ENCODE measurements around the gene FUZ.

The FUZ gene

GRCh38 chr19:49843265-49843664 lies 30.2 kb upstream of the FUZ start:
- Mint-ChIP-seq H3K27ac (no peak overlapping the region), H3K9me3 (no peaks in the 10 kb centered on the region), H3K36me3 (peaks cover 22% of the 10 kb centered on the region), H3K4me1 (peaks cover 5% of the 10 kb centered on the region), H3K4me3 (no peak overlapping the region)
- no peak for DNase-seq (ENCODE audit: low spot score in 2 of 2)
- no peak for ATAC-seq

- H3K4me1 Mint-ChIP-seq = peaks cover 9% of the 10 kb centered on the region
- H3K9me3 Mint-ChIP-seq = no peaks in the 10 kb centered on the region
- peaks cover 42% of the 10 kb centered on the region for H3K36me3 Mint-ChIP-seq
- no peak for DNase-seq (ENCODE audit: low spot score in 2 of 2)
- H3K4me3 Mint-ChIP-seq = no peak overlapping the region
- no peak overlapping the region for H3K27ac Mint-ChIP-seq
- no peak for ATAC-seq
These were observed 27.7 kb upstream of the FUZ start for GRCh38 chr19:49840736-49841249.

GRCh38 chr19:49840321-49840720 lies 27.2 kb upstream of the FUZ start:
- Mint-ChIP-seq H3K36me3 (peaks cover 42% of the 10 kb centered on the region), H3K4me1 (peaks cover 9% of the 10 kb centered on the region), H3K9me3 (no peaks in the 10 kb centered on the region), H3K27ac (no peak overlapping the region), H3K4me3 (no peak overlapping the region)
- ATAC-seq (no peak), DNase-seq (ENCODE audit: low spot score in 2 of 2) (no peak)

GRCh38 chr19:49839713-49840112 lies 26.6 kb upstream of the FUZ start:
- Mint-ChIP-seq H3K27ac (no peak overlapping the region), H3K36me3 (peaks cover 49% of the 10 kb centered on the region), H3K9me3 (no peaks in the 10 kb centered on the region), H3K4me1 (peaks cover 9% of the 10 kb centered on the region), H3K4me3 (no peak overlapping the region)
- DNase-seq (ENCODE audit: low spot score in 2 of 2) (no peak), ATAC-seq (no peak)

GRCh38 chr19:49838885-49839588 lies 25.9 kb upstream of the FUZ start:
- H3K36me3 Mint-ChIP-seq = peaks cover 55% of the 10 kb centered on the region
- H3K27ac Mint-ChIP-seq = no peak overlapping the region
- no peak for ATAC-seq

GRCh38 chr19:49837425-49837824 lies 24.3 kb upstream of the FUZ start:
- H3K36me3 Mint-ChIP-seq = peaks cover 65% of the 10 kb centered on the region
- ATAC-seq (no peak), DNase-seq (ENCODE audit: low spot score in 2 of 2) (no peak)
- no peak overlapping the region for H3K4me3 Mint-ChIP-seq
- H3K27ac Mint-ChIP-seq = peak overlapping the region; percentile 71
- H3K4me1 Mint-ChIP-seq = peaks cover 10% of the 10 kb centered on the region
- H3K9me3 Mint-ChIP-seq = no peaks in the 10 kb centered on the region

More at GRCh38 chr19:49838885-49839588, 25.9 kb upstream of the FUZ start:
- Mint-ChIP-seq H3K4me3 (no peak overlapping the region), H3K9me3 (no peaks in the 10 kb centered on the region), H3K4me1 (peaks cover 9% of the 10 kb centered on the region)
- DNase-seq (ENCODE audit: low spot score in 2 of 2) = no peak

- Mint-ChIP-seq H3K36me3 (peaks cover 69% of the 10 kb centered on the region), H3K27ac (peak overlapping the region; percentile 71), H3K4me1 (peaks cover 14% of the 10 kb centered on the region), H3K4me3 (no peak overlapping the region), H3K9me3 (no peaks in the 10 kb centered on the region)
- DNase-seq (ENCODE audit: low spot score in 2 of 2) = no peak
- ATAC-seq = no peak
These were observed 23.9 kb upstream of the FUZ start for GRCh38 chr19:49837009-49837310.

GRCh38 chr19:49836176-49837008 lies 23.3 kb upstream of the FUZ start:
- H3K4me3 Mint-ChIP-seq = no peak overlapping the region
- peaks cover 14% of the 10 kb centered on the region for H3K4me1 Mint-ChIP-seq
- H3K9me3 Mint-ChIP-seq = no peaks in the 10 kb centered on the region
- ATAC-seq = no peak
- H3K36me3 Mint-ChIP-seq = peaks cover 74% of the 10 kb centered on the region
- peak overlapping the region; percentile 71 for H3K27ac Mint-ChIP-seq
- DNase-seq (ENCODE audit: low spot score in 2 of 2) = no peak

- Mint-ChIP-seq H3K9me3 (no peaks in the 10 kb centered on the region), H3K36me3 (peaks cover 77% of the 10 kb centered on the region), H3K4me3 (no peak overlapping the region), H3K4me1 (peaks cover 14% of the 10 kb centered on the region), H3K27ac (no peak overlapping the region)
- no peak for ATAC-seq
- no peak for DNase-seq (ENCODE audit: low spot score in 2 of 2)
These were observed 22.5 kb upstream of the FUZ start for GRCh38 chr19:49835562-49835961.

- ATAC-seq (no peak), DNase-seq (ENCODE audit: low spot score in 2 of 2) (no peak)
- Mint-ChIP-seq H3K27ac (no peak overlapping the region), H3K36me3 (peaks cover 61% of the 10 kb centered on the region), H3K4me3 (no peak overlapping the region), H3K4me1 (peaks cover 14% of the 10 kb centered on the region), H3K9me3 (no peaks in the 10 kb centered on the region)
These were observed 20.5 kb upstream of the FUZ start for GRCh38 chr19:49833599-49833998.

GRCh38 chr19:49832556-49832955 lies 19.5 kb upstream of the FUZ start:
- no peak for DNase-seq (ENCODE audit: low spot score in 2 of 2)
- peaks cover 53% of the 10 kb centered on the region for H3K36me3 Mint-ChIP-seq
- ATAC-seq = no peak
- H3K9me3 Mint-ChIP-seq = no peaks in the 10 kb centered on the region
- no peak overlapping the region for H3K4me3 Mint-ChIP-seq
- H3K4me1 Mint-ChIP-seq = peaks cover 12% of the 10 kb centered on the region
- peak overlapping the region; percentile 60 for H3K27ac Mint-ChIP-seq

GRCh38 chr19:49831592-49831991 lies 18.5 kb upstream of the FUZ start:
- Mint-ChIP-seq H3K9me3 (no peaks in the 10 kb centered on the region), H3K36me3 (peaks cover 51% of the 10 kb centered on the region), H3K4me3 (no peak overlapping the region), H3K4me1 (peaks cover 7% of the 10 kb centered on the region), H3K27ac (peak overlapping the region; percentile 37)
- ATAC-seq (no peak), DNase-seq (ENCODE audit: low spot score in 2 of 2) (no peak)

GRCh38 chr19:49830766-49831165 lies 17.7 kb upstream of the FUZ start:
- Mint-ChIP-seq H3K4me3 (no peak overlapping the region), H3K36me3 (peaks cover 49% of the 10 kb centered on the region), H3K9me3 (no peaks in the 10 kb centered on the region), H3K27ac (no peak overlapping the region), H3K4me1 (peaks cover 13% of the 10 kb centered on the region)
- no peak for ATAC-seq
- DNase-seq (ENCODE audit: low spot score in 2 of 2) = no peak

- H3K9me3 Mint-ChIP-seq = no peaks in the 10 kb centered on the region
- H3K4me3 Mint-ChIP-seq = no peak overlapping the region
- ATAC-seq (no peak), DNase-seq (ENCODE audit: low spot score in 2 of 2) (no peak)
- peaks cover 13% of the 10 kb centered on the region for H3K4me1 Mint-ChIP-seq
- H3K36me3 Mint-ChIP-seq = peaks cover 43% of the 10 kb centered on the region
- H3K27ac Mint-ChIP-seq = no peak overlapping the region
These were observed 16.6 kb upstream of the FUZ start for GRCh38 chr19:49829721-49830120.

GRCh38 chr19:49829200-49829599 lies 16.1 kb upstream of the FUZ start:
- peaks cover 13% of the 10 kb centered on the region for H3K4me1 Mint-ChIP-seq
- H3K9me3 Mint-ChIP-seq = no peaks in the 10 kb centered on the region
- peaks cover 43% of the 10 kb centered on the region for H3K36me3 Mint-ChIP-seq
- no peak overlapping the region for H3K27ac Mint-ChIP-seq
- H3K4me3 Mint-ChIP-seq = no peak overlapping the region
- no peak for DNase-seq (ENCODE audit: low spot score in 2 of 2)
- no peak for ATAC-seq

GRCh38 chr19:49827034-49827433 lies 13.9 kb upstream of the FUZ start:
- H3K36me3 Mint-ChIP-seq = peaks cover 40% of the 10 kb centered on the region
- DNase-seq (ENCODE audit: low spot score in 2 of 2) (no peak), ATAC-seq (no peak)
- no peaks in the 10 kb centered on the region for H3K9me3 Mint-ChIP-seq
- peaks cover 8% of the 10 kb centered on the region for H3K4me1 Mint-ChIP-seq
- H3K27ac Mint-ChIP-seq = no peak overlapping the region
- H3K4me3 Mint-ChIP-seq = no peak overlapping the region
